MM.1S (cell line): Measurements from ENCODE around the gene EEF1AKMT1.

ENCODE experiments used
- DNase-seq: peaks from one replicate; pipeline ENCODE4 v3.0.0-alpha.2; 2015
- H2AFZ ChIP-seq: fragments of 300-600 bp; sonication (generic); 2 replicates; pipeline ENCODE4 v1.6.0; 2016; ENCODE audit warnings: antibody characterized with exemption, low read length
- H3F3A ChIP-seq: fragments of 300-600 bp; sonication (generic); 2 replicates; pipeline ENCODE4 v1.6.1; 2016; ENCODE audit warnings: mild to moderate bottlenecking, antibody characterized with exemption, low read length, moderate library complexity, mixed read lengths; ENCODE audit not compliant: insufficient read depth
- H3K27ac ChIP-seq: fragments of 300-600 bp; sonication (generic); 2 replicates; pipeline ENCODE4 v1.5.1; 2016; ENCODE audit warnings: mild to moderate bottlenecking, low read length
- H3K27me3 ChIP-seq: fragments of 300-600 bp; sonication (generic); replicated peaks from 2 replicates; pipeline ENCODE4 v1.6.0; 2016; ENCODE audit warnings: low read length; ENCODE audit not compliant: insufficient read depth
- H3K36me3 ChIP-seq: fragments of 300-600 bp; sonication (generic); replicated peaks from 2 replicates; pipeline ENCODE4 v1.6.1; 2016; ENCODE audit warnings: mild to moderate bottlenecking, low read length, mixed read lengths; ENCODE audit not compliant: insufficient read depth
- H3K4me1 ChIP-seq: fragments of 300-600 bp; sonication (generic); 2 replicates; pipeline ENCODE4 v1.6.1; 2016; ENCODE audit warnings: low read length, mixed read lengths
- H3K4me2 ChIP-seq: fragments of 300-600 bp; sonication (generic); 2 replicates; pipeline ENCODE4 v1.6.0; 2016; ENCODE audit warnings: low read depth, low read length
- H3K4me3 ChIP-seq: fragments of 300-600 bp; sonication (generic); 2 replicates; pipeline ENCODE4 v1.5.1; 2016; ENCODE audit warnings: low read length, mixed read lengths
- H3K79me2 ChIP-seq: fragments of 300-600 bp; sonication (generic); 2 replicates; pipeline ENCODE4 v1.6.1; 2016; ENCODE audit warnings: mixed run types, low read length, mixed read lengths
- H3K9ac ChIP-seq: fragments of 300-600 bp; sonication (generic); 2 replicates; pipeline ENCODE4 v1.6.1; 2016; ENCODE audit warnings: low read length, mixed read lengths
- H3K9me2 ChIP-seq: fragments of 300-600 bp; sonication (generic); replicated peaks from 2 replicates; pipeline ENCODE4 v1.6.1; 2016; ENCODE audit warnings: mild to moderate bottlenecking, low read length, mixed read lengths; ENCODE audit not compliant: insufficient read depth
- H3K9me3 ChIP-seq: fragments of 300-600 bp; sonication (generic); replicated peaks from 2 replicates; pipeline ENCODE4 v1.6.1; 2016; ENCODE audit warnings: mild to moderate bottlenecking, low read length, mixed read lengths; ENCODE audit not compliant: insufficient read depth
- H4K20me1 ChIP-seq: fragments of 300-600 bp; sonication (generic); 2 replicates; pipeline ENCODE4 v1.6.1; 2016; ENCODE audit warnings: mild to moderate bottlenecking, low read length, moderate library complexity, mixed read lengths; ENCODE audit not compliant: insufficient read depth
- EZH2 ChIP-seq: fragments of 300-600 bp; sonication (generic); optimal IDR thresholded peaks from 2 replicates; pipeline ENCODE3; 2017; ENCODE audit warnings: low read depth, mild to moderate bottlenecking, antibody characterized with exemption, low read length, mixed read lengths
- EZH2phosphoT487 ChIP-seq: fragments of 300-600 bp; sonication (generic); IDR thresholded peaks from 2 replicates; pipeline ENCODE4 v1.6.1; 2018; ENCODE audit warnings: antibody characterized with exemption, low read length
- TF ChIP-seq, protein P1 (sequence below): fragments of 300-600 bp; sonication (generic); IDR thresholded peaks from 2 replicates; pipeline ENCODE4 v1.5.1; 2016; ENCODE audit warnings: antibody characterized with exemption, low read length, mixed read lengths

EEF1AKMT1 gene

DNA sequence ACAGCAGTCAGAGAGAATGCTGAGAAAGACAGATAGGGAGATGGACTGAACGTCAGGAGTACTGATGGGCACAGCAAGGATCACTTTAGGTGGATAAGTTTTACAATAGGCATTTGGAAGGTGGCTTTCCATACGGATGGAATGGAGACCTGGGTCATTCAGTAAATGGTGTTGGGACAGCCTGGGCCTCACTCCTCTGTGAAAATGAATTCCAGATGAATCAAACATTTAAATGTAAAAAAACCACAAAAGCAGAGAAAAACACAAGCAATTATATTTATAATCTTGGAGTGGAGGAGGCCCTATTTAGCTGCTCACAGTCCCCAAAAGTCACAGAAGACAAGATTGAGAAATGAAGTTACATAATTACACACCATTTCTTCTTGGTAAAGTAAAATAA is 65.5 kb downstream of the EEF1AKMT1 start:
- no peak overlapping the region for H3K27ac ChIP-seq

DNA sequence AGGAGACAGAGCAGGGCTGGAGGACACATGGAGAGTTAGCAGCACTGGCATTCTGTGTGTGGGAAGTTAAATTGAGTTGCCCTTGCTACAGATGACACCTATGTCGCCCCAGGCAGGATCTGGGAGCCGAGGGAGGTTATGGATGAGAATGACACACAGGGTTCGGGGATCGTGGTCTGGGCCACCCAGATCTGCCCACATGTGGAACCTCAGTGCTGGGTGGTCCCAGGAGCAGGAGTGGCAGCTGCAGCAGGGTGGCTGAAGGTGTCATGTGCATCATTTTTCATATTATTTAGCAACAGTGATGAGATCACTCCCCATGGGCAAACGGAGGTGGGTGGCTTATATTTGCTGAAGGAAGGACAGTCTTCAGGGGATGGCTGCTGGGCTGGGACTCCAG is 67.1 kb downstream of the EEF1AKMT1 start:
- Histone ChIP-seq H3K9ac (no peak overlapping the region), H3F3A (0 out of 2 replicates have a peak, but pooled peaks cover 2% of the 10 kb centered on the region), H3K27me3 (no peaks in the 10 kb centered on the region), H3K4me3 (no peak overlapping the region), H3K36me3 (no peaks in the 10 kb centered on the region), H3K79me2 (no peaks in the 10 kb centered on the region), H3K9me3 (no peaks in the 10 kb centered on the region), H3K4me2 (no peak overlapping the region), H2AFZ (no peak overlapping the region), H3K9me2 (no peaks in the 10 kb centered on the region), H3K4me1 (no peaks in the 10 kb centered on the region), H4K20me1 (no peaks in the 10 kb centered on the region), H3K27ac (no peak overlapping the region)
- no peak for DNase-seq
- TF ChIP-seq EZH2phosphoT487 = no peak
- no peak for TF ChIP-seq EZH2
- TF ChIP-seq, protein P1, sequence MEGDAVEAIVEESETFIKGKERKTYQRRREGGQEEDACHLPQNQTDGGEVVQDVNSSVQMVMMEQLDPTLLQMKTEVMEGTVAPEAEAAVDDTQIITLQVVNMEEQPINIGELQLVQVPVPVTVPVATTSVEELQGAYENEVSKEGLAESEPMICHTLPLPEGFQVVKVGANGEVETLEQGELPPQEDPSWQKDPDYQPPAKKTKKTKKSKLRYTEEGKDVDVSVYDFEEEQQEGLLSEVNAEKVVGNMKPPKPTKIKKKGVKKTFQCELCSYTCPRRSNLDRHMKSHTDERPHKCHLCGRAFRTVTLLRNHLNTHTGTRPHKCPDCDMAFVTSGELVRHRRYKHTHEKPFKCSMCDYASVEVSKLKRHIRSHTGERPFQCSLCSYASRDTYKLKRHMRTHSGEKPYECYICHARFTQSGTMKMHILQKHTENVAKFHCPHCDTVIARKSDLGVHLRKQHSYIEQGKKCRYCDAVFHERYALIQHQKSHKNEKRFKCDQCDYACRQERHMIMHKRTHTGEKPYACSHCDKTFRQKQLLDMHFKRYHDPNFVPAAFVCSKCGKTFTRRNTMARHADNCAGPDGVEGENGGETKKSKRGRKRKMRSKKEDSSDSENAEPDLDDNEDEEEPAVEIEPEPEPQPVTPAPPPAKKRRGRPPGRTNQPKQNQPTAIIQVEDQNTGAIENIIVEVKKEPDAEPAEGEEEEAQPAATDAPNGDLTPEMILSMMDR = no peak

More for the DNA sequence above, 65.5 kb downstream of the EEF1AKMT1 start:
- Histone ChIP-seq H2AFZ (no peak overlapping the region), H3K27me3 (no peaks in the 10 kb centered on the region), H3K4me3 (no peak overlapping the region), H4K20me1 (no peaks in the 10 kb centered on the region), H3K9me3 (no peaks in the 10 kb centered on the region), H3K36me3 (no peaks in the 10 kb centered on the region), H3F3A (no peaks in the 10 kb centered on the region), H3K4me2 (no peak overlapping the region), H3K9ac (no peak overlapping the region), H3K4me1 (no peaks in the 10 kb centered on the region), H3K9me2 (no peaks in the 10 kb centered on the region), H3K79me2 (no peaks in the 10 kb centered on the region)
- no peak for DNase-seq
- TF ChIP-seq, protein P1 = no peak
- TF ChIP-seq EZH2 (no peak), EZH2phosphoT487 (no peak)

DNA sequence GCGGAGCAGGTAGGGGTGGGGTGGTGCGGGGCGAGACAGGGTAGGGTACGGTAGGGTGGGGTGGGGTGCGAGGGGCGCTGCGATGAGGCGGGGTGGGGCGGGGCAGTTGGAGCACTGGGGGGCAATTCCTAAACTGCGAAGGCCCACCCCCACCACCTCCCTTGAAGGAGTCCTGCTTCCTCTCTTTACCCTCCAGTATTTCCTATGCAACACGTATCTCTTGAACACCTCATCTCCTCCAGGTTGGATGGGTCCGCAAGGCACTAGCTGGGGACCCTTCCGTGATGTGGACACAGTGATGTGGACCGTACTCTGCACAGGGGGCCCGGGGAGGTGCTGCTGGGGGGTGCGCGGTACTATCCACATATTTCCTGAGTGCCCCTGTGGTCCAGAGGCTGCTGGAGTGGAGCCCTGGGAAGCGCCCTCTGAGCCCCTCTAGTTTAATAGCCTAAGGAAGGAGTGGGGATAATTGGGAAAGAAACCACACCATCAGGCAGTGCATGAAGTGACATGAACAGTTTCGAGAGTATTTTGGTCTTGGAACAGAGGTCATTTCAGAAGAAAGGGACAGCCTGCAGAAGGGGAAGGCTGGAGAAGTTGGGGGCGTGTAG is 69.2 kb downstream of the EEF1AKMT1 start:
- Histone ChIP-seq H3K4me1 (no peaks in the 10 kb centered on the region), H3K27me3 (no peaks in the 10 kb centered on the region), H4K20me1 (no peaks in the 10 kb centered on the region), H3K4me3 (no peak overlapping the region), H3K9me3 (no peaks in the 10 kb centered on the region), H2AFZ (no peak overlapping the region), H3K9ac (no peak overlapping the region), H3F3A (0 out of 2 replicates have a peak, but pooled peaks cover 2% of the 10 kb centered on the region), H3K9me2 (no peaks in the 10 kb centered on the region), H3K36me3 (no peaks in the 10 kb centered on the region), H3K27ac (no peak overlapping the region), H3K79me2 (no peaks in the 10 kb centered on the region), H3K4me2 (no peak overlapping the region)
- TF ChIP-seq EZH2 = no peak
- TF ChIP-seq EZH2phosphoT487 = no peak
- TF ChIP-seq, protein P1 = no peak
- no peak for DNase-seq
